ENCODE data around the gene FCHSD2. TPM values are rescaled to one million over a fixed set of nuclear protein-coding genes. Genes with fewer than 3 reads are reported as not detected.

FCHSD2 gene
- total RNA-seq, 1 donor from 2014 or later: 18.0 TPM

DNA sequence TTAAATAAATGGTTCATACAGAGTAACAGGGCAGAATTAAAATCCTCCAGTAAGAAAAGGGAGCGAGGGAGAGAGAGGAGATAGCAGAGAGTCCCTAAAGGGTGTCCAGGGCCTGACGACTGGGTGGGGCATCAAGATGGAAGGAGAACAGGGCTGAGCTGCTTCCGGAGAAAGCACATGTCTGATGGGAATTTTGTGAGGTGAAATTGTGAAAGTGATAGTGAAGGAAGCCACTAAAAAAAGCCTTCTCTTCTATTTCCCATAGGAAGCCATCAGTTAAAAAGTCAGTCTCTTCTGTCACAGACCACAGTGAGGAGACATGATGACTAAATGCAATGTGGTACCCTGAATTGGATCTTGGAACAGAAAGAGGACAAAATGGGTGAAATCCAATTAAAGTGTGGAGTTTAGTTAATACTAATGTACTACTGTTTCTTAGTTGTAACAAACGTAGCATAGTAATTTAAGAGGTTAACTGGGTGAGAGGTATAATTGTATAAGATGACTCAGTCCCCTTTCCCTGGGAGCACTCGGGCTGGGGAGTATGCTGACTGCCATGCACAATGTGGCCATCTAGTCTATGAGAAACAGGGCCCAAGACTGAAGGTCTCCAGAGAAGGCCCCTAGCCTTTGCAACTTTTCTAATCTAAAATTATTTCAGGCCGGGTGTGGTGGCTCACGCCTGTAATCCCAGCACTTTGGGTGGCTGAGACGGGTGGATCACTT, 29.5 kb upstream of the FCHSD2 start:
- DNase-seq: no peak

GRCh38 chr11:73170140-73170539, 28.0 kb upstream of the FCHSD2 start:
- no peak for DNase-seq

DNA sequence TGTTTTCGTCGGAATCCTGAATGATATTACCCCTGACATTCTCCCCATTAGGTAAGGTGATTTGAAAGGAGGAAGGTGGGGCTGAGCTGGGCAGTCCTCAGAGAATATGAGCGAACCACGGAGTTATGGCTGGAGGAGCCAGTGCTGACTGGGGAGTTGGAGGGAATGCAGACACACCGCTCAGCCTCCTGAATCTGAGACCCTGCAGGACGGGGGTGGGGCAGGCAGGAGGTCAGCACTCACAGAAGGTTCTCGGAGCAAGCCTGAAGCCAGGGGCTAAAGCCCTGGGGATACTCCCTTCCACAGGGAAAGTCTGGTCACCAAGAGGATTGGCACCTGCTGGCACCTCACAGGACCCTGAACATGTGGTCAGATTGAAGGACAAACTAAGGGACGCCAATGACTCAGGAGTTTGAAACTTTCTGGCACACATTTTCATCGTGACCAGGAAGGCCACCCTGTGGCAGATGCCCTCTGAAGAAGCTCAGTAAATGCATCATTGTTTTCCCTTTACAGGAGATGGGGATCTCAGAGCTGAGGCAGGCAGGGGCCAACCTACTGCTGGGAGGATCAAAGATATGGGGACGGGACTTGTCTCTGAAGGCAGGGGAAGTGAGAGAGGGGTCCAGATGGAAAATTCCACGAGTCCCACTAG, 26.9 kb upstream of the FCHSD2 start:
- no peak for DNase-seq

- peak; percentile 29 for DNase-seq
Observed at GRCh38 chr11:73167363-73167954, 25.3 kb upstream of the FCHSD2 start.

DNA sequence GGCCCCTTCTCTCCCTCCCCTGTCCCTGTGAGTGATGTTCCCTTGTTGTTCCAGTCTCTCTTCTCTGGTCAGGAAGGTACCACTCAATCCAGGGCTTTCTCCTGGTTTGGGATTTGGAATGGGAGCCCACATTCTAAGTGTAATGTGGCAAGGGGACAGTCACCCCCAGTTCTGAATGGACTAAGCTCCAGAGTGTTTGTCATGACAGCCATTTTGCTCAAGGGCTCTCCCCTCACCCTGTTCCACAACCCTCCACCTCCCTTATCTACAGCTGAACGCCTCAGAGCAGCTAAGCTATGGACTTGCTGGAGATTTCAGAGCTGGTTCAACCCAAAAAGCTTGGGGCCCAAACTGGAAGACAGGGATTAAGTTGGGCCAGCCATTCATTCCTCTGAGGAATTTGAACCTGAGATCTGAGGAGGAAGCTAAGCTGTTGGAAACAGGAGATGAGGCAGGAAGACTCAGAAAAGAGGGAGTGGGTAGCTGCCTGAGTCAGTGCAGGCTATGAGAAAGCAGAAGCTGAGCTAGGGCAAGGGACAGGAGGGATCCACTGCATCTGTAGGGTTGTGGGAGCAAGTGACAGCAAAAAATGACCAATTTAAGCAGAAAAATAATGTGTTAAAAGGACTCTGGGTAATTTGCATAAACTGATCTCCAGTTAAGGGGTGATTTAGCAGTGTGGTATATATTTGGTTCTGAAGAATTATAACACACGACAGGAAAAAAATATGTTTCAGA, 22.9 kb upstream of the FCHSD2 start:
- DNase-seq: no peak

DNA sequence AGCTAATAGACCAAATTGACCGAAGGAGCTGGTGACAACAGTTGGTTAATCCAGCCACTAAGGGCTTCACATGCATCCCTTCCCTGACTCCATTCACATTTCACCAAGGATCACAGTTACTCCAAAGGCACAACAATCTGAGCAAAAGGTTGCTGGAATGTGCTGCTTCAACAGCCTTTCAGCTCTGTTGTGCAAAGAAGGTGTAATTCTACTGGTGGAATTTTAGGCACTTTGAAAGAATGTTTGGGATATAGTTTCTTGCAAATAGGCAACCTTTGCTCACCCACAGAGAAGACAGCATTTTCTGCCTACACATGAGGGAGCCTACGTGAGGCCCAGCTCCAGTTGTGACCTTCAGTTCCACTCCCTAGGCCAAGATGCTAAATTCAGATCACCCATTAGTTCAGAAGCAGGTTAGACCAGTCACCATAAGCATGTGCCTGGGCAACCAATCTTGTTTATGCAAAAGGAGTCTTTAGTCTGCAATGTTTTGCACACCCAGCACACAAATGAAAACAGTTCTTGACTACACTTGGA, 21.6 kb upstream of the FCHSD2 start:
- DNase-seq: no peak

GRCh38 chr11:73162196-73162740, 20.1 kb upstream of the FCHSD2 start:
- peak; percentile 38 for DNase-seq

DNA sequence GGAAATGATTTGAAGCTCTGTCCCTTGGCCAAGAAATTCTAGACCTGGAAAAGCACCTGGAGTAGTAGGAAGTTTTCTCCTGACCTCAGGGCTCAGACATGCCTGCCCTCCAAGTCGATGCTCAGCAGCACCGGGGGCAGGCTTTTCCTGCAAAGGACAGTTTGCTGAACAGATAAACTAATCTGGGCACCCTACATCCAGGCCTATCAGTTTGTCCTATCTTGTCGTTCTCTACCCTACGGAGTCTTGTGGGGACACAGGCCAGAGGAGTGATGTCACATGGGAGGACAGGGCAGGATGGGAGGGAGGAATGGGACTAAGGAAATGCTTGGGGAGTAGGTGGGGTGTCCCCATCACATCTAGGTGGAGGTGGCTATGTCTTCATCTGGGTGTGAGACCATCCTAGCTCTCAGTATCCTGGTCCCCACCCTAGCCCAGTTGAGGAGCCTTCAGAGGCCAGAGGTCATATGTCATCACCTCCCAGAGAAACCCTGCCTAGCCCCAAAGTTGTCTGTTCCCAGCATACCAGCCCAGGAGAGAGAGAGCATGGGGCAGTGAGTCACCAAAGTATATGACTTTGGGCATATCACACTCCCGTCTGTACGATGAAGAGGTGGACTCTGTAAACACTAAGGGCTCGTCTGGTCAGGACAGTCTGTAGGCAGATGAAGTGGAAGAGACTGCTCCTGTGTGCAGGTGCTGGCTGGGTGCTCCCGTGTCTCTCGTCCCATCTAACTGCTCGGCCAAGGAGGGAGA, 18.1 kb upstream of the FCHSD2 start:
- no peak for DNase-seq

GRCh38 chr11:73159297-73159696, 17.2 kb upstream of the FCHSD2 start:
- DNase-seq: no peak

GRCh38 chr11:73158356-73159051, 16.4 kb upstream of the FCHSD2 start:
- DNase-seq: no peak

GRCh38 chr11:73157101-73158010, 15.2 kb upstream of the FCHSD2 start:
- DNase-seq: no peak

DNA sequence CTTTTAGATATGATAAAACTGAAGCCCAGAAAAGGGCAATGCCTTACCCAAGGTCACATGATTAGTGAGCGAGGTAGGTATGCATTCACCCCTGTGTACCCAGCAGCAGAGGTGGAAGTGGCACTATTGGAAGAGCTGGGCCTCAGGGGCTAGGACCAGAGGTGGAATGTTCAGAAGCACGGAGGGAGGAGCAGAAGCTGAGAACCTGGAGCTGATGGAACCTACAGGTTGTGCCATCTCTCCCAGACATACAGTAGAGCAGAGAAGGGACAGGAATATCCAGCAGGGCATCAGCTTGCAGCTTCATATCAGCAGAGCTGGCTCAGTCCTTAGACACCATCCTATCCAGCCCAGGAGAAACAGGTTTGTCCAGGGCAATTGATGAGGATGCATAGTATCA, 14.6 kb upstream of the FCHSD2 start:
- DNase-seq: no peak

DNA sequence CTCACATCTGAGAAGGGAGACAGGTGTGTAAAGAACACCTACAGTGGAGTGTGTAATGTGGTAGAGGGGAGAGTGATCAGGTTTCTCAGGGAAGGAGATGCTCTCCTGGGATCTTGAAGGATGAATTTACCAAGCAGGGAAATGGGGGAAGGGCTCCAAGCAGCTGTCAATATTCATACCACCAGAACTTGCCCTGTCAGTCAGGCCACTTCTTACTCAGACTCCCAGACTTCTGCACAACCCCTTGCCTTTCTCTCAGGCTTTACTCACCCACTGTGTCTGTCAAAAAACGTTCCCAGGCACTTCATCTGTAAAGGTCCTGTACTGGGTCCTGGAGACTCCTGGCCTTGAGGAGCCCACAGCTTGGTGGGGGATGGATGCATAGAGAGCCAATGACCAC, 14.0 kb upstream of the FCHSD2 start:
- no peak for DNase-seq

GRCh38 chr11:73155102-73155501, 13.0 kb upstream of the FCHSD2 start:
- DNase-seq: no peak

DNA sequence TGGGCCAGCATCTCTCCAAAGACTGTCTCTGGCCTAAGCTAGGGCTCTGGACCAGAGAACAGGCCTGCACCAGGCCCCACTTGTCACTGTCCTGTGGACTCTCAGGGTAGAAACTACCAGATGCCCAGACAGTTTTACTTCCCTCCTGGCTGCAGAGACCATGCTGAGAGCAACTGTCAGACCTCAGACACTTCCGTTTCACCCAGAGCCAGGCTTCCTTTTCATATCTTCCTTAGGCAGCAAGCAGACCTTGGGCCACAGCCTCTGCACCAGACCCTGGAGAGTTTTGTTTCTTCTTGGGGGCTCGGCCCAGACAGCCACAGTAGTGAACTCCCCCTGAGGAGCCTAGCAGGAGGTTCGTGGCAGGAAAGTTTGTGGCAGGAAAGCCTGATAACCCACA, 12.1 kb upstream of the FCHSD2 start:
- no peak for DNase-seq

DNA sequence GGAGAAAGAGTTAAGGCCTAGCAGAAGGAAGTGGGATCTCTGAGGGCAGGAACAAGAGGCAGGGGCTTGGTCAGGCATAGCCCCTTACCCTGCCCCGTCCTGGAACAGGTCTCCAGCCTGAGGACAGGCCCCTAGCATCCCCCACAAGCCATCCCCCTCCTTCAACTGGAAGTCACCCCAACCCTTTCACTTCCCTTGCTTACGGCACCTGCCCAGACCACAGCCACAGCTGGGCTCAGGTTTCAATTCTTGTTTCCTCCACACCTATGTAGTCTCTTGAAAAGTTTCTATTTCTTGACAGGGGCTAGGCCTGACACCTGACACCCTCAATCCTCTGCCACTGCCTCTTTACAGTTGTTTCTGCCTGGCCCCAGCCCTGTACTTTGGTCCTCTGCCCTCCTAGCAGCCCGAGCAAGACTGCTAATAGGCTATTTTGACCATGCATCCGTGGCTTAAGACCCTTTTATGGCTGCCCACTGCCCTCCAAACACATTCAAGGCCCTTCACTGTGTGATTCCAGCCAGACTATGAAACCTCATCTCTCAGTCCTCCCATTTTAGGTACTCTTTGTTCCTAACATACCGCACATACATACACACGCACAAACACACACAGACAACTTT, 10.9 kb upstream of the FCHSD2 start:
- DNase-seq: no peak

- no peak for DNase-seq
Observed at GRCh38 chr11:73152086-73152853, 10.2 kb upstream of the FCHSD2 start.

DNA sequence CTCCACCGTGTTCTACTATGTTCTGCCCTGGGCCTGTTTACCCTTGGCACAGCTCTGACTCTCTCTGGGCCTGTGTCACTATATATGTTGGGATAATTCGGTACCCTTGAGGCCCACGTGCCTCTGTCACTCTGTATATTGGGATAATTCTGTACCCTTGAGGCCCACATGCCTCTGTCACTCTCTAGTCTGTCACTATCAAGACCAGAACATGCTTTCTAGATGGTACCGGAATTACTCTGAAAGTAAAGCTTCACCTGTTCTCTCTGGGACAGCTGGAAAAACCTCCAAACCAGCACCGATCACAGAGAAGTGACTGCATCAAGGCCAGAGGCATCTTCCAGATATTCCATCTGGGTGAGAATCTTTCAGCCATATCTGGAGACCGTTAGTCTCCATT, 9.3 kb upstream of the FCHSD2 start:
- no peak for DNase-seq

DNA sequence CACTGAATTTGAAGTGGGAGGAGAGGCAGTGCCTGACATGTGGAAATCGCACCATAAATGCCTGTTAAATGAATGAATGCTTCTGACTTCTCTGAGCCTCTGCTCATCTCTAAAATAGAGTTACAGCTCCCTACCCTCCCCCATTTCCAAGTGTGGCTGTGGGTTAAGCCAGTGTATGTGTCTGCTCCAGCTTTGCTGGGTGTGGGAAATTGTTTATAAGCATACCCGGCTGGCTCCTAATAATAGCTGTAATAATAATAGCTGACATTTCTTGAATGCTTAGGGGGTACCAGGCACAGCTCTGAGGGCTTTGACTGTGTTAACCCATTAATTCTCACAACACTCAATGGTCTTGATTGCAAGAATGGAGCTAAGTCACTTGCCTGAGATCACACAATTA, 7.0 kb upstream of the FCHSD2 start:
- no peak for DNase-seq

Measured in dermis blood vessel endothelial cell (primary cell).